GM19438 (cell line): ENCODE data around the gene C1QB.
"Not testable (repeated sequence)": the region's sequence is repeated elsewhere in the genome, so short reads cannot be mapped to it uniquely, and the experiment has no call there.

ENCODE experiments used
- ATAC-seq: cut with Tn5 transposase; IDR thresholded peaks from one replicate; pipeline ENCODE4 v1.9.1; 2021; ENCODE audit warnings: low read depth; ENCODE audit not compliant: unreplicated experiment

The C1QB gene

GRCh38 chr1:22661880-22662279 is 8.8 kb downstream of the C1QB start:
- ATAC-seq, result no peak

- ATAC-seq, result no peak
These were observed 9.3 kb downstream of the C1QB start for GRCh38 chr1:22662318-22662717.

GRCh38 chr1:22662986-22663408 is 10.0 kb downstream of the C1QB start:
- ATAC-seq, result no peak

GRCh38 chr1:22665752-22666151 is 12.7 kb downstream of the C1QB start:
- no peak for ATAC-seq

- ATAC-seq, result no peak
These were observed 13.4 kb downstream of the C1QB start for GRCh38 chr1:22666412-22666811.

GRCh38 chr1:22668840-22669239 is 15.8 kb downstream of the C1QB start:
- not testable (repeated sequence) for ATAC-seq

GRCh38 chr1:22670352-22670975 is 17.4 kb downstream of the C1QB start:
- ATAC-seq, result no peak

- no peak for ATAC-seq
These were observed 19.0 kb downstream of the C1QB start for GRCh38 chr1:22671999-22672398.

GRCh38 chr1:22673486-22674409 is 20.7 kb downstream of the C1QB start:
- ATAC-seq, result no peak

GRCh38 chr1:22674410-22674749 is 21.3 kb downstream of the C1QB start:
- ATAC-seq, result no peak

GRCh38 chr1:22676151-22676550 is 23.1 kb downstream of the C1QB start:
- not testable (repeated sequence) for ATAC-seq

GRCh38 chr1:22676916-22677583 is 24.0 kb downstream of the C1QB start:
- ATAC-seq, result no peak

GRCh38 chr1:22677931-22678896 is 25.2 kb downstream of the C1QB start:
- no peak for ATAC-seq

- no peak for ATAC-seq
These were observed 27.7 kb downstream of the C1QB start for GRCh38 chr1:22680726-22681125.

GRCh38 chr1:22681556-22682276 is 28.7 kb downstream of the C1QB start:
- no peak for ATAC-seq

- ATAC-seq, result no peak
These were observed 30.5 kb downstream of the C1QB start for GRCh38 chr1:22683547-22683946.

- no peak for ATAC-seq
These were observed 32.6 kb downstream of the C1QB start for GRCh38 chr1:22685591-22686059.

GRCh38 chr1:22687191-22687590 is 34.2 kb downstream of the C1QB start:
- ATAC-seq, result no peak

GRCh38 chr1:22688466-22688865 is 35.4 kb downstream of the C1QB start:
- no peak for ATAC-seq

GRCh38 chr1:22689505-22689904 is 36.5 kb downstream of the C1QB start:
- ATAC-seq, result no peak
